ENCODE data around the gene BPI.

- TF ChIP-seq POLR2AphosphoS5 (IDR thresholded peaks at IDR 0.05; ENCODE audit: low read depth, low read length), result no peak
- TF ChIP-seq CEBPB (IDR thresholded peaks at IDR 0.05; ENCODE audit: low read depth), result no peak
- TF ChIP-seq ATF3 (IDR thresholded peaks at IDR 0.05), result no peak
- no peak for TF ChIP-seq CTCF (IDR thresholded peaks at IDR 0.05 in 2 of 3, conservative IDR thresholded peaks at IDR 0.05 in 1 of 3; ENCODE audit: borderline replicate concordance in 1 of 3, insufficient read depth in 1 of 3, low read depth in 2 of 3, low read length in 2 of 3)
- TF ChIP-seq POLR2A (IDR thresholded peaks at IDR 0.05; ENCODE audit: borderline replicate concordance, extremely low read depth, insufficient read depth, insufficient read length), result no peak
- TF ChIP-seq ZNF274 (IDR thresholded peaks at IDR 0.05; ENCODE audit: low read depth, low read length), result no peak
- no peak for TF ChIP-seq EZH2 (IDR thresholded peaks at IDR 0.05)
Measured at GRCh38 chr20:38262931-38263330, 41.0 kb upstream of the BPI start.
